HCT116 (cell line): ENCODE data around the gene NLGN4Y. TPM values are rescaled to one million over a fixed set of nuclear protein-coding genes. Genes with fewer than 3 reads are reported as not detected.

ENCODE experiments used
- ATAC-seq: fragments of 200-7000 bp; cut with Tn5 transposase; 2 replicates; pipeline ENCODE4 v1.9.1; 2020; ENCODE audit warnings: mild to moderate bottlenecking, moderate library complexity
- BruUV-seq: library from RNA; stranded (reverse); fragments of 400-500 nt; replicated peaks from 2 replicates; lab custom pipeline; 2021; lab: Mats Ljungman, UMichigan
- CTCF ChIA-PET: fragments of 300-600 bp; sonication (Branson Sonifier 250); formaldehyde crosslinking; loops from one replicate; lab custom pipeline; 2021; ENCODE audit warnings: antibody characterized with exemption; lab: Charles Lee
- POLR2A ChIA-PET: fragments of 300-600, 350-600 bp; sonication (Branson Sonifier 250); formaldehyde crosslinking; loops from one replicate; lab custom pipeline; 2021; ENCODE audit warnings: antibody characterized with exemption; lab: Charles Lee
- RAD21 ChIA-PET, 2 experiments: fragments of 300-600 bp; sonication (Branson Sonifier 250); formaldehyde crosslinking; loops; one replicate each; lab custom pipeline; 2023; ENCODE audit warnings: low total read pairs in 2 of 2; ENCODE audit not compliant: uncharacterized antibody in 2 of 2, unreplicated experiment in 2 of 2, low non-redundant PET in 1 of 2; lab: Charles Lee
- DNase-seq: peaks from one replicate; pipeline ENCODE4 v3.0.0-alpha.2; 2010; ENCODE audit warnings: low read depth, low spot score
- H2AFZ ChIP-seq: fragments of 200-600 bp; shearing (Covaris generic), sonication (generic); 2 replicates; pipeline ENCODE4 v1.6.1; 2017; ENCODE audit warnings: low read depth, mixed run types, mixed read lengths, antibody characterized with exemption, low read length; ENCODE audit not compliant: poor library complexity, severe bottlenecking
- H3K27ac ChIP-seq: 2 replicates; pipeline ENCODE4 v1.5.1; 2012; ENCODE audit warnings: low read depth, low read length
- H3K27me3 ChIP-seq: fragments of 200-600 bp; sonication (generic); 2 replicates; pipeline ENCODE4 v1.6.1; 2016; ENCODE audit warnings: mixed run types, low read length, mixed read lengths; ENCODE audit not compliant: insufficient read depth
- H3K36me3 ChIP-seq, 2 experiments: fragments of 200-500 bp in 1 of 2; fragments of 200-600 bp in 1 of 2; sonication (Bioruptor generic) in 1 of 2; sonication (generic) in 1 of 2; 2 replicates each; pipeline versions ENCODE4 v1.5.1 to v1.6.1; 2014 to 2016; ENCODE audit warnings: low read length in 2 of 2, inconsistent platforms in 1 of 2, mixed read lengths in 1 of 2, mixed run types in 1 of 2; ENCODE audit not compliant: insufficient read depth in 2 of 2, control insufficient read depth in 1 of 2
- H3K4me1 ChIP-seq, 2 experiments: fragments of 200-600 bp in 1 of 2; sonication (generic) in 1 of 2; 2 replicates each; pipeline versions ENCODE4 v1.5.1 to v1.6.1; 2012 to 2017; ENCODE audit warnings: low read length in 2 of 2, inconsistent platforms in 1 of 2, mild to moderate bottlenecking in 1 of 2, mixed read lengths in 1 of 2, mixed run types in 1 of 2, moderate library complexity in 1 of 2; ENCODE audit not compliant: insufficient read depth in 2 of 2, control insufficient read depth in 1 of 2
- H3K4me2 ChIP-seq: fragments of 200-600 bp; sonication (generic); 2 replicates; pipeline ENCODE4 v1.6.1; 2017; ENCODE audit warnings: mixed run types, low read length, mixed read lengths
- H3K4me3 ChIP-seq, 2 experiments: fragments of 200-600 bp in 1 of 2; sonication (generic) in 1 of 2; replicated peaks in 1 of 2; 2 replicates each; pipeline ENCODE4 v1.5.1; 2011 to 2016; ENCODE audit warnings: low read length in 2 of 2, control low read depth in 1 of 2, low read depth in 1 of 2, mild to moderate bottlenecking in 1 of 2, mixed read lengths in 1 of 2, mixed run types in 1 of 2
- H3K79me2 ChIP-seq: fragments of 200-600 bp; sonication (generic); 2 replicates; pipeline ENCODE4 v1.6.1; 2017; ENCODE audit warnings: mild to moderate bottlenecking, mixed run types, low read length, moderate library complexity, mixed read lengths; ENCODE audit not compliant: insufficient read depth
- H3K9ac ChIP-seq: fragments of 200-600 bp; sonication (generic); 2 replicates; pipeline ENCODE4 v1.6.1; 2016; ENCODE audit warnings: low read length, mixed read lengths
- H3K9me2 ChIP-seq: fragments of 200-600 bp; sonication (generic), shearing (Covaris generic); 2 replicates; pipeline ENCODE4 v1.6.1; 2017; ENCODE audit warnings: mixed run types, mild to moderate bottlenecking, moderate library complexity; ENCODE audit not compliant: insufficient read depth
- H3K9me3 ChIP-seq, 2 experiments: fragments of 200-500 bp in 1 of 2; fragments of 200-600 bp in 1 of 2; sonication (Bioruptor generic) in 1 of 2; sonication (generic) in 1 of 2; 2 replicates each; pipeline ENCODE4 v1.6.1; 2014 to 2017; ENCODE audit warnings: low read length in 2 of 2, mixed read lengths in 2 of 2, inconsistent platforms in 1 of 2, low read depth in 1 of 2, mild to moderate bottlenecking in 1 of 2, mixed run types in 1 of 2, moderate library complexity in 1 of 2; ENCODE audit not compliant: control insufficient read depth in 1 of 2, insufficient read depth in 1 of 2
- H4K20me1 ChIP-seq: fragments of 200-600 bp; sonication (generic), shearing (Covaris generic); 2 replicates; pipeline ENCODE4 v1.6.1; 2017; ENCODE audit warnings: mixed run types, mild to moderate bottlenecking, moderate library complexity; ENCODE audit not compliant: insufficient read depth
- CBX3 ChIP-seq: IDR thresholded peaks from 2 replicates; pipeline ENCODE4 v1.6.1; 2012; ENCODE audit warnings: low read depth
- ELF1 ChIP-seq: IDR thresholded peaks from 2 replicates; pipeline ENCODE4 v1.6.1; 2012; ENCODE audit warnings: low read depth, borderline replicate concordance
- EZH2 ChIP-seq: fragments of 200-600 bp; sonication (generic); IDR thresholded peaks from 2 replicates; pipeline ENCODE4 v1.6.1; 2017; ENCODE audit warnings: antibody characterized with exemption, mixed run types
- EZH2phosphoT487 ChIP-seq: fragments of 200-600 bp; IDR thresholded peaks from 2 replicates; pipeline ENCODE4 v1.6.1; 2018; ENCODE audit warnings: antibody characterized with exemption, borderline replicate concordance
- POLR2A ChIP-seq: IDR thresholded peaks from 2 replicates; pipeline ENCODE4 v1.7.0; 2011; ENCODE audit warnings: borderline replicate concordance; ENCODE audit not compliant: insufficient read depth, insufficient read length; ENCODE audit errors: extremely low read depth
- RAD21 ChIP-seq: IDR thresholded peaks from 2 replicates; pipeline ENCODE4 v1.6.1; 2012; ENCODE audit warnings: low read depth, mild to moderate bottlenecking
- intact Hi-C: fragments of 100-400 bp; cut with micrococcal nuclease; formaldehyde crosslinking; loops from 2 replicates; pipeline ENCODE4 v1.10.0; 2022
- total RNA-seq: library from RNA; stranded (reverse); gene quantifications from one replicate; pipeline ENCODE4 v1.2.1, GENCODE V29; 2021; ENCODE audit not compliant: unreplicated experiment
- TF ChIP-seq, protein P1 (sequence below), 3 experiments: fragments of 200-600 bp in 1 of 3; sonication (generic) in 1 of 3; IDR thresholded peaks in 2 of 3; conservative IDR thresholded peaks in 1 of 3; 2 replicates each; pipeline ENCODE4 v1.5.1; 2012 to 2017; ENCODE audit warnings: low read depth in 2 of 3, low read length in 2 of 3, antibody characterized with exemption in 1 of 3, borderline replicate concordance in 1 of 3, control low read depth in 1 of 3, mild to moderate bottlenecking in 1 of 3, mixed read lengths in 1 of 3, mixed run types in 1 of 3, moderate library complexity in 1 of 3; ENCODE audit not compliant: insufficient read depth in 1 of 3
- TF ChIP-seq, protein P2 (sequence below): IDR thresholded peaks from 2 replicates; pipeline ENCODE4 v1.6.1; 2012; ENCODE audit warnings: low read depth
- TF ChIP-seq, protein P3 (sequence below): IDR thresholded peaks from 2 replicates; pipeline ENCODE4 v1.6.1; 2012

Gene NLGN4Y
- total RNA-seq, 1 experiment from 2014 or later, result 0.22 TPM

DNA sequence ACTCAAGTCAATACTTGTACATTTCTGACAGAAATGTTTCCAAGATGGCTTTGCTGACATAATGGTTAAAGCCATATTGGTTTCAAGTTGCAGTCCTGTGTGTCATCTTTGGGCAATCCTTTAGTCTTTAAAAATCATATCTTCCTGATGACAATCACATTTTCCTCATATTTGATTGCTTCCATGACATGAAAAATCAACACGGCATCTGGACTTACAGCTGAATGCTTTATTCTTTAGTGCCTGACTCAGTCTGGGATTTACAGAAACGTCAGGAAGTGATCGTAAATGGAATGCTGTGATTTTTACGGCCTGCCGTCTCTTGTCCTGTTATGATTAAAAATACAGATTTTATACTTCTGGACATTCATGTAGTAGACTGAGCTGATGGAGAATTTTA is 304.2 kb downstream of the NLGN4Y start:
- no peak for ATAC-seq
- POLR2A ChIA-PET, result no interaction called here
- no TSS peak for BruUV-seq

More for the DNA sequence above, 304.2 kb downstream of the NLGN4Y start:
- ChIA-PET RAD21 (no interaction called here), CTCF (no interaction called here)
- intact Hi-C loops, result no loop called here
- H3K4me2 ChIP-seq, result no peak overlapping the region
- no peak overlapping the region for H3K9ac ChIP-seq
- H3K27ac ChIP-seq, result no peak overlapping the region
- no peaks in the 10 kb centered on the region for H3K4me1 ChIP-seq
- DNase-seq, result no peak
- no peaks in the 10 kb centered on the region for H3K36me3 ChIP-seq
- no peaks in the 10 kb centered on the region for H4K20me1 ChIP-seq
- no peak overlapping the region for H3K4me3 ChIP-seq
- H3K27me3 ChIP-seq, result no peaks in the 10 kb centered on the region
- no peaks in the 10 kb centered on the region for H3K9me3 ChIP-seq
- H2AFZ ChIP-seq, result no peak overlapping the region
- H3K79me2 ChIP-seq, result no peaks in the 10 kb centered on the region
- no peaks in the 10 kb centered on the region for H3K9me2 ChIP-seq
- TF ChIP-seq, protein P1, sequence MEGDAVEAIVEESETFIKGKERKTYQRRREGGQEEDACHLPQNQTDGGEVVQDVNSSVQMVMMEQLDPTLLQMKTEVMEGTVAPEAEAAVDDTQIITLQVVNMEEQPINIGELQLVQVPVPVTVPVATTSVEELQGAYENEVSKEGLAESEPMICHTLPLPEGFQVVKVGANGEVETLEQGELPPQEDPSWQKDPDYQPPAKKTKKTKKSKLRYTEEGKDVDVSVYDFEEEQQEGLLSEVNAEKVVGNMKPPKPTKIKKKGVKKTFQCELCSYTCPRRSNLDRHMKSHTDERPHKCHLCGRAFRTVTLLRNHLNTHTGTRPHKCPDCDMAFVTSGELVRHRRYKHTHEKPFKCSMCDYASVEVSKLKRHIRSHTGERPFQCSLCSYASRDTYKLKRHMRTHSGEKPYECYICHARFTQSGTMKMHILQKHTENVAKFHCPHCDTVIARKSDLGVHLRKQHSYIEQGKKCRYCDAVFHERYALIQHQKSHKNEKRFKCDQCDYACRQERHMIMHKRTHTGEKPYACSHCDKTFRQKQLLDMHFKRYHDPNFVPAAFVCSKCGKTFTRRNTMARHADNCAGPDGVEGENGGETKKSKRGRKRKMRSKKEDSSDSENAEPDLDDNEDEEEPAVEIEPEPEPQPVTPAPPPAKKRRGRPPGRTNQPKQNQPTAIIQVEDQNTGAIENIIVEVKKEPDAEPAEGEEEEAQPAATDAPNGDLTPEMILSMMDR (IDR thresholded peaks at IDR 0.05 in 2 of 3, conservative IDR thresholded peaks at IDR 0.05 in 1 of 3; ENCODE audit: borderline replicate concordance in 1 of 3, insufficient read depth in 1 of 3, low read depth in 2 of 3, low read length in 2 of 3), result no peak
- TF ChIP-seq RAD21 (no peak), POLR2A (no peak), EZH2 (no peak), ELF1 (no peak), CBX3 (no peak), EZH2phosphoT487 (no peak)
- TF ChIP-seq, protein P2, sequence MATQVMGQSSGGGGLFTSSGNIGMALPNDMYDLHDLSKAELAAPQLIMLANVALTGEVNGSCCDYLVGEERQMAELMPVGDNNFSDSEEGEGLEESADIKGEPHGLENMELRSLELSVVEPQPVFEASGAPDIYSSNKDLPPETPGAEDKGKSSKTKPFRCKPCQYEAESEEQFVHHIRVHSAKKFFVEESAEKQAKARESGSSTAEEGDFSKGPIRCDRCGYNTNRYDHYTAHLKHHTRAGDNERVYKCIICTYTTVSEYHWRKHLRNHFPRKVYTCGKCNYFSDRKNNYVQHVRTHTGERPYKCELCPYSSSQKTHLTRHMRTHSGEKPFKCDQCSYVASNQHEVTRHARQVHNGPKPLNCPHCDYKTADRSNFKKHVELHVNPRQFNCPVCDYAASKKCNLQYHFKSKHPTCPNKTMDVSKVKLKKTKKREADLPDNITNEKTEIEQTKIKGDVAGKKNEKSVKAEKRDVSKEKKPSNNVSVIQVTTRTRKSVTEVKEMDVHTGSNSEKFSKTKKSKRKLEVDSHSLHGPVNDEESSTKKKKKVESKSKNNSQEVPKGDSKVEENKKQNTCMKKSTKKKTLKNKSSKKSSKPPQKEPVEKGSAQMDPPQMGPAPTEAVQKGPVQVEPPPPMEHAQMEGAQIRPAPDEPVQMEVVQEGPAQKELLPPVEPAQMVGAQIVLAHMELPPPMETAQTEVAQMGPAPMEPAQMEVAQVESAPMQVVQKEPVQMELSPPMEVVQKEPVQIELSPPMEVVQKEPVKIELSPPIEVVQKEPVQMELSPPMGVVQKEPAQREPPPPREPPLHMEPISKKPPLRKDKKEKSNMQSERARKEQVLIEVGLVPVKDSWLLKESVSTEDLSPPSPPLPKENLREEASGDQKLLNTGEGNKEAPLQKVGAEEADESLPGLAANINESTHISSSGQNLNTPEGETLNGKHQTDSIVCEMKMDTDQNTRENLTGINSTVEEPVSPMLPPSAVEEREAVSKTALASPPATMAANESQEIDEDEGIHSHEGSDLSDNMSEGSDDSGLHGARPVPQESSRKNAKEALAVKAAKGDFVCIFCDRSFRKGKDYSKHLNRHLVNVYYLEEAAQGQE, result no peak
- TF ChIP-seq, protein P3, sequence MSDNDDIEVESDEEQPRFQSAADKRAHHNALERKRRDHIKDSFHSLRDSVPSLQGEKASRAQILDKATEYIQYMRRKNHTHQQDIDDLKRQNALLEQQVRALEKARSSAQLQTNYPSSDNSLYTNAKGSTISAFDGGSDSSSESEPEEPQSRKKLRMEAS, result no peak
